A549 (cell line): Measurements from ENCODE around the gene PLA1A.
"Not testable (repeated sequence)": the region's sequence is repeated elsewhere in the genome, so short reads cannot be mapped to it uniquely, and the experiment has no call there.

Source experiments
- BCL3 ChIP-seq: fragments of >200 bp; sonication (Bioruptor Twin); formaldehyde crosslinking; IDR thresholded peaks from 3 replicates; pipeline ENCODE4 v1.6.1; 2016
- CHD4 ChIP-seq: fragments of 200-600 bp; sonication (generic); IDR thresholded peaks from 2 replicates; pipeline ENCODE4 v1.6.1; 2016; ENCODE audit warnings: antibody characterized with exemption, mild to moderate bottlenecking, borderline replicate concordance
- CTCF ChIP-seq: fragments of >200 bp; sonication (Bioruptor Twin); formaldehyde crosslinking; IDR thresholded peaks from 3 replicates; pipeline ENCODE4 v1.5.1; 2016
- EHF ChIP-seq: fragments of 250-450 bp; sonication (Bioruptor Pico); IDR thresholded peaks from 2 replicates; pipeline ENCODE4 v1.5.0; 2020; ENCODE audit warnings: mild to moderate bottlenecking
- ESRRA ChIP-seq: fragments of 150-350 bp; IDR thresholded peaks from 2 replicates; pipeline ENCODE4 v1.6.1; 2014; ENCODE audit warnings: mild to moderate bottlenecking, low read length, borderline replicate concordance
- FOXS1 ChIP-seq: fragments of 250-450 bp; sonication (Bioruptor Pico); IDR thresholded peaks from 2 replicates; pipeline ENCODE4 v1.5.0; 2020; ENCODE audit warnings: mild to moderate bottlenecking, moderate library complexity
- MYC ChIP-seq: IDR thresholded peaks from 2 replicates; pipeline ENCODE4 v1.6.1; 2012; ENCODE audit warnings: mild to moderate bottlenecking, inconsistent platforms, low read length, improper control_type of control experiment, borderline replicate concordance
- NPAS2 ChIP-seq: fragments of 250-450 bp; sonication (Bioruptor Pico); IDR thresholded peaks from 2 replicates; pipeline ENCODE4 v1.8.0; 2022; ENCODE audit warnings: mild to moderate bottlenecking, moderate library complexity, borderline replicate concordance
- POLR2A ChIP-seq: IDR thresholded peaks from 2 replicates; pipeline ENCODE4 v1.6.1; 2012; ENCODE audit warnings: mild to moderate bottlenecking, low read length
- ZFP36 ChIP-seq: fragments of 450-650 bp; IDR thresholded peaks from 2 replicates; pipeline ENCODE4 v1.6.1; 2014; ENCODE audit warnings: borderline replicate concordance; ENCODE audit not compliant: partially characterized antibody

- not testable (repeated sequence) for TF ChIP-seq MYC; POLR2A; FOXS1 (CRISPR knock-in tag); CTCF; BCL3; CHD4; ZFP36; ESRRA; NPAS2 (CRISPR knock-in tag); EHF
Observed at GRCh38 chr3:119678209-119678608, 80.5 kb downstream of the PLA1A start.
